A549 (cell line): Measurements from ENCODE around the gene LAMB2. TPM values are rescaled to one million over a fixed set of nuclear protein-coding genes. Genes with fewer than 3 reads are reported as not detected.

ENCODE experiments used
- ATAC-seq, 2 experiments: fragments of 200-7000 bp in 1 of 2; fragments of >200 bp in 1 of 2; cut with Nextera tagmentation in 1 of 2; cut with Tn5 transposase in 1 of 2; 3 replicates each; pipeline versions ENCODE4 v1.8.0 to v1.9.1; 2018 to 2020; ENCODE audit warnings: mild to moderate bottlenecking in 1 of 2, moderate library complexity in 1 of 2
- CTCF ChIA-PET: fragments of 300-600 bp; sonication (Branson Sonifier 250); formaldehyde crosslinking; extraction: SDS; loops from one replicate; lab custom pipeline; 2021; ENCODE audit warnings: antibody characterized with exemption, inconsistent platforms; lab: Yijun Ruan, JAX
- POLR2A ChIA-PET: fragments of 350-600 bp; formaldehyde crosslinking; extraction: SDS; loops from one replicate; lab custom pipeline; 2021; ENCODE audit warnings: antibody characterized with exemption, inconsistent platforms; lab: Yijun Ruan, JAX
- DNase-seq, 2 experiments: peaks; one replicate each; pipeline versions ENCODE4 v3.0.0 to v3.0.0-alpha.2; 2011 to 2016; ENCODE audit warnings: low read depth in 1 of 2, low spot score in 1 of 2
- FAIRE-seq: peaks from 2 replicates; lab custom pipeline; 2011; peaks lifted over from hg19 to GRCh38; lab: Jason Lieb, UNC
- H3K27ac ChIP-seq, 2 experiments: fragments of >200 bp; sonication (Bioruptor Twin); formaldehyde crosslinking; 3 replicates each; pipeline ENCODE4 v1.5.1; 2016 to 2017
- H3K4me1 ChIP-seq: fragments of >200 bp; sonication (Bioruptor Twin); formaldehyde crosslinking; 3 replicates; pipeline ENCODE4 v1.6.1; 2016
- H3K4me2 ChIP-seq: fragments of >200 bp; sonication (Bioruptor Twin); formaldehyde crosslinking; 3 replicates; pipeline ENCODE4 v1.6.1; 2016
- H3K4me3 ChIP-seq: fragments of >200 bp; sonication (Bioruptor Twin); formaldehyde crosslinking; 3 replicates; pipeline ENCODE4 v1.5.1; 2016
- H3K9me3 ChIP-seq: fragments of >200 bp; sonication (Bioruptor Twin); formaldehyde crosslinking; 3 replicates; pipeline ENCODE4 v1.6.1; 2016
- CHD4 ChIP-seq: fragments of 200-600 bp; sonication (generic); IDR thresholded peaks from 2 replicates; pipeline ENCODE4 v1.6.1; 2016; ENCODE audit warnings: antibody characterized with exemption, mild to moderate bottlenecking, borderline replicate concordance
- CTCF ChIP-seq: fragments of >200 bp; sonication (Bioruptor Twin); formaldehyde crosslinking; IDR thresholded peaks from 3 replicates; pipeline ENCODE4 v1.5.1; 2016
- E2F6 ChIP-seq: IDR thresholded peaks from 2 replicates; pipeline ENCODE4 v1.6.1; 2012; ENCODE audit warnings: low read depth, borderline replicate concordance
- EHF ChIP-seq: fragments of 250-450 bp; sonication (Bioruptor Pico); IDR thresholded peaks from 2 replicates; pipeline ENCODE4 v1.5.0; 2020; ENCODE audit warnings: mild to moderate bottlenecking
- ESRRA ChIP-seq: fragments of 150-350 bp; IDR thresholded peaks from 2 replicates; pipeline ENCODE4 v1.6.1; 2014; ENCODE audit warnings: mild to moderate bottlenecking, low read length, borderline replicate concordance
- FOSL2 ChIP-seq, 2 experiments: fragments of 450-650 bp in 1 of 2; fragments of >200 bp in 1 of 2; sonication (Bioruptor Twin) in 1 of 2; formaldehyde crosslinking; IDR thresholded peaks; 2 replicates each; pipeline versions ENCODE4 v1.5.0 to v1.6.1; 2016 to 2020; ENCODE audit warnings: mild to moderate bottlenecking in 1 of 2, moderate library complexity in 1 of 2
- HDAC2 ChIP-seq: fragments of 200-600 bp; sonication (generic); IDR thresholded peaks from 2 replicates; pipeline ENCODE4 v1.6.1; 2016
- HOXA7 ChIP-seq: fragments of 250-450 bp; sonication (Bioruptor Pico); IDR thresholded peaks from 2 replicates; pipeline ENCODE4 v1.5.0; 2020; ENCODE audit warnings: mild to moderate bottlenecking, moderate library complexity
- HOXB5 ChIP-seq: fragments of 250-450 bp; sonication (Bioruptor Pico); IDR thresholded peaks from 2 replicates; pipeline ENCODE4 v1.5.0; 2020; ENCODE audit warnings: mild to moderate bottlenecking, moderate library complexity
- JUNB ChIP-seq: fragments of >200 bp; sonication (Bioruptor Twin); formaldehyde crosslinking; IDR thresholded peaks from 2 replicates; pipeline ENCODE4 v1.6.1; 2016
- KDM5A ChIP-seq: fragments of 200-600 bp; sonication (generic); IDR thresholded peaks from 2 replicates; pipeline ENCODE4 v1.6.1; 2016; ENCODE audit warnings: antibody characterized with exemption, mild to moderate bottlenecking
- MAX ChIP-seq: IDR thresholded peaks from 2 replicates; pipeline ENCODE4 v1.6.1; 2012
- PHF8 ChIP-seq: fragments of 200-600 bp; sonication (generic); IDR thresholded peaks from 2 replicates; pipeline ENCODE4 v1.6.1; 2016; ENCODE audit warnings: low read depth, mild to moderate bottlenecking, antibody characterized with exemption, moderate library complexity, borderline replicate concordance
- RAD21 ChIP-seq, 2 experiments: fragments of >200 bp in 1 of 2; sonication (Bioruptor Twin) in 1 of 2; formaldehyde crosslinking in 1 of 2; IDR thresholded peaks in 1 of 2; conservative IDR thresholded peaks in 1 of 2; 2 replicates in 1 of 2; 3 replicates in 1 of 2; pipeline ENCODE4 v1.6.1; 2012 to 2018; ENCODE audit warnings: inconsistent platforms in 1 of 2
- RARB ChIP-seq: fragments of 250-450 bp; sonication (Bioruptor Pico); IDR thresholded peaks from 2 replicates; pipeline ENCODE4 v1.8.0; 2021; ENCODE audit warnings: mild to moderate bottlenecking, moderate library complexity
- RCOR1 ChIP-seq: fragments of 150-350 bp; IDR thresholded peaks from 2 replicates; pipeline ENCODE4 v1.6.1; 2014; ENCODE audit warnings: antibody characterized with exemption, low read length, low read depth
- REST ChIP-seq: fragments of 200-600 bp; sonication (generic); IDR thresholded peaks from 2 replicates; pipeline ENCODE4 v1.6.1; 2016; ENCODE audit warnings: antibody characterized with exemption, mild to moderate bottlenecking, moderate library complexity
- SMC3 ChIP-seq: fragments of >200 bp; sonication (Bioruptor Twin); formaldehyde crosslinking; IDR thresholded peaks from 3 replicates; pipeline ENCODE4 v1.6.1; 2018; ENCODE audit warnings: inconsistent platforms
- TFCP2L1 ChIP-seq: fragments of 250-450 bp; sonication (Bioruptor Pico); IDR thresholded peaks from 2 replicates; pipeline ENCODE4 v1.5.0; 2021; ENCODE audit warnings: mild to moderate bottlenecking
- TP53 ChIP-seq: fragments of 250-450 bp; sonication (Bioruptor Pico); IDR thresholded peaks from 2 replicates; pipeline ENCODE4 v1.5.0; 2021; ENCODE audit warnings: mild to moderate bottlenecking, moderate library complexity
- WGBS: methylation state at CpG from one replicate; pipeline ENCODE4 v1.1.6; 2017; ENCODE audit errors: missing lambda C conversion rate; 5-methylcytosine and 5-hydroxymethylcytosine counted together
- polyA plus RNA-seq, 4 experiments: library from polyadenylated mRNA; depleted of rRNA in 3 of 4; stranded (reverse); fragments of >200 nt; fragmentation: RNase III in 1 of 4; extraction: RNeasy Plus Mini Kit Qiagen cat#74134 plus additional on column Dnase treatment in 1 of 4; gene quantifications; 2 replicates in 3 of 4; 3 replicates in 1 of 4; pipeline ENCODE4 v1.2.3, GENCODE V29; 2011 to 2017
- TF ChIP-seq, protein P1 (sequence below): fragments of 250-450 bp; sonication (Bioruptor Pico); IDR thresholded peaks from 2 replicates; pipeline ENCODE4 v1.5.0; 2020; ENCODE audit warnings: low read depth, mild to moderate bottlenecking, moderate library complexity
- TF ChIP-seq, protein P2 (sequence below): IDR thresholded peaks from 2 replicates; pipeline ENCODE4 v1.6.1; 2012

Gene LAMB2
- polyA plus RNA-seq, 2 of the 4 experiments (the other 2 are of a cell fraction) = 87.3 to 146 TPM

GRCh38 chr3:49158792-49159191 lies 25.9 kb upstream of the LAMB2 start:
- POLR2A ChIA-PET = interaction anchor here (1.1 kb wide), 1 partner anchor 129 kb away, joined by 6 read pairs; the partner anchor contains the start of gene IMPDH2

GRCh38 chr3:49158103-49158709 lies 25.4 kb upstream of the LAMB2 start:
- Histone ChIP-seq H3K4me1 (no peaks in the 10 kb centered on the region), H3K4me2 (no peak overlapping the region)
- CTCF ChIA-PET = interaction anchor here (0.7 to 2.1 kb wide), 4 partner anchors 12 to 64 kb away, joined by 3 to 7 read pairs (median 4); partner anchors contain the start of gene QRICH1
- TF ChIP-seq ESRRA (peak; percentile 99), CTCF (peak; percentile 36; the same call in 2 of the 3 replicates), PHF8 (no peak), RAD21 (conservative IDR thresholded peaks at IDR 0.05 in 1 of 2, IDR thresholded peaks at IDR 0.05 in 1 of 2) (peak; percentile 45 to 49; a peak in 4 of 5 replicates), SMC3 (no peak)
- TF ChIP-seq, all 56 proteins: peak for 3
- POLR2A ChIA-PET = interaction anchor here (1.1 kb wide), 1 partner anchor 129 kb away, joined by 6 read pairs; the partner anchor contains the start of gene IMPDH2
- FAIRE-seq = no peak
- Histone ChIP-seq H3K27ac (no peak overlapping the region), H3K4me3 (no peak overlapping the region), H3K9me3 (no peaks in the 10 kb centered on the region)
- DNase-seq = peak in 1 of 2 experiments; percentile 41
- peak; percentile 47 to 55; a peak in 4 of 6 replicates for ATAC-seq
- WGBS = 74% methylated on average over 5 of the region's 5 CpGs

More at GRCh38 chr3:49158792-49159191, 25.9 kb upstream of the LAMB2 start:
- 60% methylated on average over 2 of the region's 2 CpGs for WGBS
- H3K4me3 ChIP-seq = no peak overlapping the region
- ATAC-seq (peak; percentile 38 to 63; a peak in 5 of 6 replicates), DNase-seq (no peak), FAIRE-seq (no peak)
- H3K27ac ChIP-seq = no peak overlapping the region
- H3K4me2 ChIP-seq = no peak overlapping the region
- H3K4me1 ChIP-seq = no peaks in the 10 kb centered on the region
- CTCF ChIA-PET = interaction anchor here (0.9 to 2.1 kb wide), 2 partner anchors 20 to 23 kb away, joined by 3 to 4 read pairs; no protein-coding TSS in a partner anchor
- no peak for TF ChIP-seq FOSL2 (IDR thresholded peaks at IDR 0.05)
- TF ChIP-seq FOSL2 (CRISPR knock-in tag; IDR thresholded peaks at IDR 0.05) = no peak
- TF ChIP-seq RARB = no peak
- TF ChIP-seq TFCP2L1 = no peak
- TF ChIP-seq PHF8 = no peak
- no peak for TF ChIP-seq HOXA7
- TF ChIP-seq TP53 (CRISPR knock-in tag) = no peak
- no peak for TF ChIP-seq EHF (CRISPR knock-in tag)
- H3K9me3 ChIP-seq = no peaks in the 10 kb centered on the region

- H3K4me2 ChIP-seq = no peak overlapping the region
- no peak overlapping the region for H3K27ac ChIP-seq
- ChIA-PET CTCF (interaction anchor here (0.7 to 2.1 kb wide), 3 partner anchors 11 to 63 kb away, joined by 3 to 7 read pairs (median 4); partner anchors contain the start of gene QRICH1), POLR2A (interaction anchor here (0.5 to 0.7 kb wide), 2 partner anchors 30 to 343 kb away, joined by 3 read pairs; no protein-coding TSS in a partner anchor)
- ATAC-seq (no peak), DNase-seq (no peak), FAIRE-seq (no peak)
- 62% methylated on average over 1 of the region's 1 CpG for WGBS
- no peaks in the 10 kb centered on the region for H3K4me1 ChIP-seq
- H3K9me3 ChIP-seq = no peaks in the 10 kb centered on the region
- H3K4me3 ChIP-seq = no peak overlapping the region
- TF ChIP-seq TFCP2L1 (no peak), KDM5A (no peak), RCOR1 (no peak), JUNB (no peak), REST (no peak), MAX (no peak), RAD21 (conservative IDR thresholded peaks at IDR 0.05 in 1 of 2, IDR thresholded peaks at IDR 0.05 in 1 of 2) (no peak), CHD4 (no peak), PHF8 (no peak), SMC3 (no peak), E2F6 (no peak), HOXB5 (no peak), HDAC2 (no peak), TP53 (CRISPR knock-in tag) (no peak)
- TF ChIP-seq, protein P1, sequence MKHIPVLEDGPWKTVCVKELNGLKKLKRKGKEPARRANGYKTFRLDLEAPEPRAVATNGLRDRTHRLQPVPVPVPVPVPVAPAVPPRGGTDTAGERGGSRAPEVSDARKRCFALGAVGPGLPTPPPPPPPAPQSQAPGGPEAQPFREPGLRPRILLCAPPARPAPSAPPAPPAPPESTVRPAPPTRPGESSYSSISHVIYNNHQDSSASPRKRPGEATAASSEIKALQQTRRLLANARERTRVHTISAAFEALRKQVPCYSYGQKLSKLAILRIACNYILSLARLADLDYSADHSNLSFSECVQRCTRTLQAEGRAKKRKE (CRISPR knock-in tag) = no peak
- TF ChIP-seq, protein P2, sequence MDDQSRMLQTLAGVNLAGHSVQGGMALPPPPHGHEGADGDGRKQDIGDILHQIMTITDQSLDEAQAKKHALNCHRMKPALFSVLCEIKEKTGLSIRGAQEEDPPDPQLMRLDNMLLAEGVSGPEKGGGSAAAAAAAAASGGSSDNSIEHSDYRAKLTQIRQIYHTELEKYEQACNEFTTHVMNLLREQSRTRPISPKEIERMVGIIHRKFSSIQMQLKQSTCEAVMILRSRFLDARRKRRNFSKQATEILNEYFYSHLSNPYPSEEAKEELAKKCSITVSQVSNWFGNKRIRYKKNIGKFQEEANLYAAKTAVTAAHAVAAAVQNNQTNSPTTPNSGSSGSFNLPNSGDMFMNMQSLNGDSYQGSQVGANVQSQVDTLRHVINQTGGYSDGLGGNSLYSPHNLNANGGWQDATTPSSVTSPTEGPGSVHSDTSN = no peak
These were observed 24.4 kb upstream of the LAMB2 start for GRCh38 chr3:49157289-49157688.
